Spleen (tissue), 3 donors: Measurements from ENCODE around the gene RBM47.

Source experiments
- POLR2A ChIP-seq, 3 donors: fragments of 450-650 bp; IDR thresholded peaks; one replicate each; pipeline ENCODE4 v1.5.1; 2017; ENCODE audit warnings: antibody characterized with exemption in 3 of 3, mild to moderate bottlenecking in 1 of 3
- POLR2AphosphoS5 ChIP-seq, 3 donors: sonication (generic); formaldehyde crosslinking; IDR thresholded peaks; one replicate each; pipeline ENCODE4 v1.5.1; 2017; ENCODE audit warnings: antibody characterized with exemption in 3 of 3

GRCh38 chr4:40438384-40439026 is 191.2 kb downstream of the RBM47 start:
- TF ChIP-seq POLR2AphosphoS5 (IDR thresholded peaks at IDR 0.05) (peak; percentile 2 to 73 (median 19)), POLR2A (IDR thresholded peaks at IDR 0.05) (no peak)
